Stimulated activated CD4-positive, alpha-beta T cell treated with anti-CD3 and anti-CD28 coated beads, TNF-alpha, amount 100 ng/mL, for 24 hours (primary cell): ENCODE results near the gene IMMP2L.
A peak's percentile ranks its signal among the peaks of the same experiment; 100 is the strongest.
"Not testable (repeated sequence)": the region's sequence is repeated elsewhere in the genome, so short reads cannot be mapped to it uniquely, and the experiment has no call there.

Source experiments
- DNase-seq, 3 experiments: peaks; one replicate each; pipeline ENCODE4 v3.0.0-alpha.2; 2020; ENCODE audit warnings: low read depth in 3 of 3

Gene IMMP2L

GRCh38 chr7:111509288-111509687 lies 53.0 kb downstream of the IMMP2L start:
- no peak for DNase-seq

- DNase-seq, result no peak
Measured at GRCh38 chr7:111508387-111508786, 53.9 kb downstream of the IMMP2L start.

DNA sequence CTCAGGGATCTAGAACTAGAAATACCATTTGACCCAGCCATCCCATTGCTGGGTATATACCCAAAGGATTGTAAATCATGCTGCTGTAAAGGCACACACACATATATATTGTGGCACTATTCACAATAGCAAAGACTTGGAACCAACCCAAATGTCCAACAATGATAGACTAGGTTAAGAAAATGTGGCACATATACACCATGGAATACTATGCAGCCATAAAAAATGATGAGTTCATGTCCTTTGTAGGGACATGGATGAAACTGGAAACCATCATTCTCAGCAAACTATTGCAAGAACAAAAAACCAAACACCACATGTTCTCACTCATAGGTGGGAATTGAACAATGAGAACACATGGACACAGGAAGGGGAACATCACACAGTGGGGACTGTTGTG lies 56.9 kb downstream of the IMMP2L start:
- DNase-seq, result not testable (repeated sequence)

GRCh38 chr7:111501799-111502198 lies 60.5 kb downstream of the IMMP2L start:
- DNase-seq, result not testable (repeated sequence)

GRCh38 chr7:111499027-111499426 lies 63.3 kb downstream of the IMMP2L start:
- DNase-seq, result peak in 1 of 3 experiments; percentile 9

DNA sequence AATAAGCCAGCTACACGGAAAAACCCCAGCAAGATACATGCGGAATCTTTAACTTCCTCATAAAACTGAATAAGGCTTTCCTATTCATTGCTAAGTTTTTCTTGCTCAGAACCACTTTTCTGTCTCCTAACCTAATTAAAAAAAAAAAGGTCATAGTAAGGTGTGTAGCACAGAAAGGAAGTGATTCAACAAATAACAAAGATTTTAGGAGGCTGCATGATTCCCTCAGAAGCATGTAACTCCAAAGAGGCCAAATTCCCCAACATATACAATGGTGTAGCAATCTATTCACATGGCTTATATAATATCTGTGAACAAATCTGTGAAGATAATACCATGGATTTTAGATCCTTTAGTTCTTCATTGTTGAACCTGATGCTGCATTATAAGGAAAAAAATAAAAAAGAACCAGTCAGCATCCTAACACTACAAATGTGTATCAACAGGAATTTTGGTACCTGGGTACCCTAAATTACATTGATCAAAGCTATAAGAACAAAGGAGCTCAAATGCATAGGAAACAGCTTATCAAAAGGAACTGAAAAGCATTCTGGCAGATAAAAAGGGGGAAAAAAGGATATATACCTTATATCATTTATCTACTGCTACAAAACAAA lies 63.8 kb downstream of the IMMP2L start:
- no peak for DNase-seq

DNA sequence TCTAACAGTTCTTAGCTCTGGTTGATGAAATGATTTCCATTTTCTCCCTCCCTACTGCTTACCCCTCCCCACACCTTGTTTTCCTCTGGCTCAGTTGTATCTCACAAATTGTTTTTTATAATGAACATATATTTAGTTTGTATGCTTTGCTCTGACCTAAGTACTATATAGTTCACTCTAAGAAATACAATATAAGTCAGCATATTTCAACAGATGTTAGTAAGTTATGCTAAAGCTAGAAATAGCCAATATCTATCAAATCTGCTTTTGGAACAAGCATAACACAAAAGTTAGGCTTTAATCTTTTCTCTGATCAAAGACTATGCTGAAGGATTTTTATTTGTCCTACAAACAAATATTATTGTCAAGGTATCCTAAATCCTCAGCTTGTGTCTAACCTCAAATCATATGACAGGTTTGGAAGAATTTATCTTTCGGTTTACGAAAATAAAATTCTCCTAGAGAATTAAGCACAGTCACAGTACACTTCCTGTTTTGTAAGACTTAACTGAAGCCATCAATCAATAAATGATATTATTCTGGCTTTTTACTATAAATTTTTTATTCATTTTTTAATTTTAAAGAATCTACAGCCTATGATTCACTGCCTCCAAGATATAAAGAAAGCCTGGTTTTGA lies 67.0 kb downstream of the IMMP2L start:
- DNase-seq, result no peak

GRCh38 chr7:111492234-111492633 lies 70.1 kb downstream of the IMMP2L start:
- DNase-seq, result no peak

- no peak for DNase-seq
Measured at GRCh38 chr7:111486472-111487142, 75.7 kb downstream of the IMMP2L start.

DNA sequence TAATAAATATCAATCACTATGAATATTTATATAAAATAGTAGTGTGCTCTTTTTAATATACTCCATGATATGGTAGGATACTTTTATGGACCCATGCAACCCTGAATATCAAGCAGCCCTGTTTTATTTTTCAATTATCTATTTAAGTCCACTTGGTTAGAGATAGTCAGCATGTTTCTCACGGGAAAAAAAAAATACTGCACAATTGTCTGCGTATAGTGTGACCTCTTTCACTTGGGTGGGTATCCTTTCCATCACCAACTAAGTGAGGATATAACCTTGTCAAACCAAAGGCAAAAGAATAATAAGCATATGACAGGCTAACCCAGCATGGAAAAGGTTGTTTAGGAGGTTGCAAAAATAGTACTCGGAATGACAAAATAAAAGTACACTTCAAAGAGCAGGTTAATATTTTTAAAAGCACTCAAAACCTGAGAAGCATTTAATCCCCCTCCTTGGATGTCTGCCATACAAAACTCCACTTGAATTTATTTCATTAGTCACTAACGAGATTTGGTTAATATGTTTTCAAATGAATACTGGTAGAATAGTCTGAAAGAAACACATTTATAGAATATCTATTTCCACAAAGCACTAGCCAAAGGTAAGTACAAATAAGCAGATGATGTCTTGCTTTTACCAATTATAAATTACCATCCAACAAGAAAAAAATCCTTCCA lies 76.5 kb downstream of the IMMP2L start:
- no peak for DNase-seq

DNA sequence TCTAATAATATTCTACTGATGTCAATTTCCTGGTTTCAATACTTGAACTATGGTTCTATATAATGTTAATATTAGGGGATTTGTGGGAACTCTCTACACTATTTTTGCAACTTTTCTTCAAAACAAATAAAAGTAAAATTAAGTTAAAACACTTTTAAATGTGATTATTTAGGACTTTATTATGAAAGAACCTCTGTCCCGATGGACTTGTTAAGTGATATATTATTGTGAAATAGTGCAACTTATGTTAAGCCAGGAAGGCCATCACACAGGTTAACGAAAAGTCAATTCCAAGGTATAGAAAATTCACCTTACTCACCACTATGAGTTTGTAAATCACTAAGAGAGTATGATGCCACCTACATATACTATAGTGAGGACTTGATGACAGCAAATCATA lies 79.2 kb downstream of the IMMP2L start:
- no peak for DNase-seq

DNA sequence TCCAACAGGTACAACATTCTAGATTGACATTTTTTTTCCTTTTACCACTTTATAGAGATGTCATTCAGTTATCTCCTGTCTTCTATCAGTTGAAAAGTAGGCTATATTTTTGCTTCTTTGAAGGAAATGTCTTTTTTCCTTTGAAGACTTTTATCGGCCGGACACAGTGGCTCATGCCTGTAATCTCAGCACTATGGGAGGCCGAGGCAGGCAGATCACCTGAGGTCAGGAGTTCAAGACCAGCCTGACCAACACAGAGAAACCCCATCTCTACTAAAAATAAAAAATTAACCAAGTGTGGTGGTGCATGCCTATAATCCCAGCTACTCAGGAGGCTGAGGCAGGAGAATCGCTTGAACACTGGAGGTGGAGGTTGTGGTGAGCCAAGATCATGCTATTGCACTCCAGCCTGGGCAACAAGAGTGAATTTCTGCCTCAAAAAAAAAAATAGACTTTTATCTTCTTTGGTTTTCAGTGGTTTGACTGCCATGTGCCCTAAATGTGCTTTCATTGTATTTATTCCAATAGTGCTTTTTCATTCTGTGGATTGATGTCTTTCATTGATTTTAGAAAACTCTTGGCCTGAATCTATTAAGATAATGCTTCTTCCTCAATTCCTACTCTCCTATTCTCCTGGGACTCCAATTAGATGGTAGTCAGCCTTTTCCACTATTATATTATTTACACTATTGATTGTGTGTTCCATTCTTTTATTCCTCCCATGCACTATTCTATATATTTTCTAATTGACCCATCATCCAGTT lies 84.6 kb downstream of the IMMP2L start:
- DNase-seq, result no peak

GRCh38 chr7:111476586-111477293 lies 85.6 kb downstream of the IMMP2L start:
- no peak for DNase-seq

DNA sequence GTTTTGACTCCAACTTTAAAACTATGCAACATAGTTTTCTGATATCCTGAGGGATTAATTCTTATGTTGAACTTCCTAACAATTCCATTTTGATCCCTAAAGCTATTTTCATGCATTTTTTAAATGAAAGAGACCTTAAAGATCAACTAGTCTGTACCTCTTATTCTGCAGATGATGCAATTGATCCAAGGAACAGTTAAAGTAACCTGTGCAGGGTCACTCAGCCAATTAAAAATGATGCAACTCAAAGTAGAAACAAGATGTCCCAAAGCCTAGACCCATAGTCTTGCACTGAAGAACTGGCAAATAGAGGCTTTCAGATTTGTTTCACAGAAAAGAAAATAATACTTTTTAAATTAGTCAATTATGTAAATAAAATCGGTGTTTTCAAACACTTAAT lies 86.3 kb downstream of the IMMP2L start:
- DNase-seq, result no peak

DNA sequence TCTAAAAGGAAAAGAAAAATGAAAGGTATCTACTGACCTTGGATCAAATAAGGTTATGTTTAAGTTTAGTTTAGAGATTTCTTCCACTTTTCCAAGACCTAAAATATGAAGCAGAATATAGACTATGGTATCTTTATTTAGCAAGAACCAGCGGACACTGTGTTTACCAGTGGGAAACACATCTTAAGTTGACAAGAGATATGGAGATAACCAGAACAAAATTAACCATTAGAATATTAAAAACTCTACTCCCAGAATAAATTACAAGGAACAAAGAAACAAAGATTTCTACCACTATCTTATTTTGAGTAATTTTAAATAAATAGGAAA lies 86.9 kb downstream of the IMMP2L start:
- no peak for DNase-seq

GRCh38 chr7:111474723-111475418 lies 87.4 kb downstream of the IMMP2L start:
- DNase-seq, result no peak

DNA sequence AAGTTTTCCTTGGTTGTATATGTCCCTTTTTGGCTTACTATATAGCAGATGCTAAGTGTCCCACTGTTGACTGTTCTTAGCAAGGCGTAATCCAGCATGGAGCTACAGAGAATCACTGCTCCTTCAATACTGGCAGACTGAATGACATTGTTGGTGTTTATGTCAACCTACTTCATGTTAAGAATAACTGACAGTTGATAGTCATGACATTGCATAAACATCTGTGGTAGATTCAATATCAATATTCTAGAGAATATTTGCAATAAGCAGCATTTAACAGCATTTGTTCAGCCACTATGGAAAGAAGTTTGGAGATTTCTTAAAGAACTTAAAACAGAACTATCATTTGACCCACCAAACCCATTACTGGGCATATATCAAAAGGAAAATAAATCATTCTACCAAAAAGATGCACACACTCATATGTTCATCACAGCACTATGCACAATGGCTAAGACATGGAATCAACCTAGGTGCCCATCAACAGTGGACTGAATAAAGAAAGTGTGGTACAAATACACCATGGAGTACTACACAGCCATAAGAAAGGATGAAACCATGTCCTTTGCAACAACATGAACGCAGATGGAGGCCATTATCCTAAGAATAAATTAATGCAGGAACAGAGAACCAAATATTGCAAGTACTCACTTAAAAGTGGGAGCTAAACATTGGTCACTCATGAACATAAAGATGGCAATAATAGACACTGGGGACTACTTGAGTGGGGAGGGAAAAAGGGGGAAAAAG lies 88.7 kb downstream of the IMMP2L start:
- no peak for DNase-seq

DNA sequence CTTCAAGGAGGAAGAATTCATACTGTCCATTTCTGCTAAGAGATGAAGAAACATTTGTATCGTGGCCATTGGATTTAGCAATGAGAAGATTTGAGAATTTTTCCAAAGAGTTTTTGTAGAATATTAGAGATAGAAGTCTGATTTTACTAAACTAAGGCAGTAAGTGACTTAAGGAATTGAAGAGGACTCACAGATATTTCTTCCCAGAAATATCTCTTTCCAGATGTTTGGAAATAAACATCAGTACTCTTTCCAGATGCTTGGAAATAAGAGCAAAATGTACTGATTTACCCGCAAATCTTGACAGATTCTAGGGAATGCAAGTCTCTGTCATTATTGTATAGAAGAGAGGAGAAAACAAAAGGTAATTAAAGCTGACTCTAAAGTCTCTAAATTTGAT lies 91.3 kb downstream of the IMMP2L start:
- no peak for DNase-seq

DNA sequence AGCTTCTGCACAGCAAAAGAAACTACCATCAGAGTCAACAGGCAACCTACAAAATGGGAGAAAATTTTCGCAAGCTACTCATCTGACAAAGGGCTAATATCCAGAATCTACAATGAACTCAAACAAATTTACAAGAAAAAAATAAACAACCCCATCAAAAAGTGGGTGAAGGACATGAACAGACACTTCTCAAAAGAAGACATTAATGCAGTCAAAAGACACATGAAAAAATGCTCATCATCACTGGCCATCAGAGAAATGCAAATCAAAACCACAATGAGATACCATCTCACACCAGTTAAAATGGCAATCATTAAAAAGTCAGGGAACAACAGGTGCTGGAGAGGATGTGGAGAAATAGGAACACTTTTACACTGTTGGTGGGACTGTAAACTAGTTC lies 92.4 kb downstream of the IMMP2L start:
- DNase-seq, result not testable (repeated sequence)

DNA sequence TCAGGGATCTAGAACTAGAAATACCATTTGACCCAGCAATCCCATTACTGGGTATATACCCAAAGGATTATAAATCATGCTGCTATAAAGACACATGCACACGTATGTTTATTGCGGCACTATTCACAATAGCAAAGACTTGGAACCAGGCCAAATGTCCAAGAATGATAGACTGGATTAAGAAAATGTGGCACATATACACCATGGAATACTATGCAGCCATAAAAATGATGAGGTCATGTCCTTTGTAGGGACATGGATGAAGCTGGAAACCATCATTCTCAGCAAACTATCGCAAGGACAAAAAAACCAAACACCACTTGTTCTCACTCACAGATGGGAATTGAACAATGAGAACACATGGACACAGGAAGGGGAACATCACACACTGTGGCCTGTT lies 96.5 kb downstream of the IMMP2L start:
- DNase-seq, result not testable (repeated sequence)
